Neural progenitor cell (in vitro differentiated cells): ENCODE results near the gene UBE2M. TPM values are rescaled to one million over a fixed set of nuclear protein-coding genes. Genes with fewer than 3 reads are reported as not detected.

Experiments used
- DNase-seq: peaks from one replicate; pipeline ENCODE4 v3.0.0-alpha.2; 2016; ENCODE audit warnings: low spot score
- H2AFZ ChIP-seq: fragments of 200-600 bp; sonication (generic); replicated peaks from 2 replicates; pipeline ENCODE4 v1.6.1; 2016; ENCODE audit warnings: antibody characterized with exemption
- H3F3A ChIP-seq: fragments of 200-600 bp; sonication (generic); 2 replicates; pipeline ENCODE4 v1.6.1; 2016; ENCODE audit warnings: antibody characterized with exemption, low read depth
- H3K27ac ChIP-seq: fragments of 200-600 bp; sonication (generic); 2 replicates; pipeline ENCODE4 v1.5.1; 2016; ENCODE audit warnings: mild to moderate bottlenecking
- H3K27me3 ChIP-seq: fragments of 200-600 bp; sonication (generic); 2 replicates; pipeline ENCODE4 v1.6.1; 2016; ENCODE audit warnings: mild to moderate bottlenecking, moderate library complexity
- H3K36me3 ChIP-seq: fragments of 200-600 bp; sonication (generic); 2 replicates; pipeline ENCODE4 v1.5.1; 2016
- H3K4me1 ChIP-seq: fragments of 200-600 bp; sonication (generic); 2 replicates; pipeline ENCODE4 v1.6.1; 2016; ENCODE audit warnings: mixed run types
- H3K4me2 ChIP-seq: fragments of 200-600 bp; sonication (generic); 2 replicates; pipeline ENCODE4 v1.6.1; 2016
- H3K4me3 ChIP-seq: fragments of 200-600 bp; sonication (generic); 2 replicates; pipeline ENCODE4 v1.5.1; 2016
- H3K79me2 ChIP-seq: fragments of 200-600 bp; sonication (generic); 2 replicates; pipeline ENCODE4 v1.6.1; 2016; ENCODE audit warnings: low read depth
- H3K9ac ChIP-seq: fragments of 200-600 bp; sonication (generic); 2 replicates; pipeline ENCODE4 v1.6.1; 2016
- H3K9me3 ChIP-seq: fragments of 200-600 bp; sonication (generic); 2 replicates; pipeline ENCODE4 v1.5.1; 2016; ENCODE audit warnings: low read depth
- H4K20me1 ChIP-seq: fragments of 200-600 bp; sonication (generic); 2 replicates; pipeline ENCODE4 v1.6.1; 2016; ENCODE audit warnings: low read depth
- H3K27ac Mint-ChIP-seq: 3 replicates; pipeline ENCODE4 v1.8.0; 2021; ENCODE audit warnings: mixed read lengths
- H3K27me3 Mint-ChIP-seq: 2 replicates; pipeline ENCODE4 v1.8.0; 2022; ENCODE audit warnings: low read depth, mild to moderate bottlenecking, inconsistent platforms, moderate library complexity, mixed read lengths; ENCODE audit not compliant: insufficient read depth
- H3K36me3 Mint-ChIP-seq: 3 replicates; pipeline ENCODE4 v1.8.0; 2021; ENCODE audit warnings: mixed read lengths
- H3K4me1 Mint-ChIP-seq: 3 replicates; pipeline ENCODE4 v1.8.0; 2021; ENCODE audit warnings: mixed read lengths
- H3K4me3 Mint-ChIP-seq: 3 replicates; pipeline ENCODE4 v1.8.0; 2021; ENCODE audit warnings: mild to moderate bottlenecking, moderate library complexity, mixed read lengths
- H3K9me3 Mint-ChIP-seq: 3 replicates; pipeline ENCODE4 v1.8.0; 2020; ENCODE audit warnings: mixed read lengths
- CTCF ChIP-seq: fragments of 200-600 bp; sonication (generic); IDR thresholded peaks from 2 replicates; pipeline ENCODE4 v1.5.1; 2017; ENCODE audit warnings: antibody characterized with exemption, mild to moderate bottlenecking
- EZH2 ChIP-seq: fragments of 200-600 bp; sonication (generic); IDR thresholded peaks from 2 replicates; pipeline ENCODE4 v1.6.1; 2017; ENCODE audit warnings: antibody characterized with exemption, mild to moderate bottlenecking, moderate library complexity
- EZH2phosphoT487 ChIP-seq: fragments of 200-600 bp; sonication (generic); IDR thresholded peaks from 2 replicates; pipeline ENCODE4 v1.6.1; 2017; ENCODE audit warnings: antibody characterized with exemption
- total RNA-seq: library from RNA; depleted of rRNA; stranded (reverse); fragments of >200 nt; gene quantifications from 2 replicates; pipeline ENCODE4 v1.2.3, GENCODE V29; 2015; ENCODE audit warnings: low replicate concordance

UBE2M gene
- total RNA-seq, 1 donor from 2014 or later: 73.3 TPM

GRCh38 chr19:58557221-58558065 is 968 bp downstream of the UBE2M start:
- H3K36me3 Mint-ChIP-seq: peaks cover 19% of the 10 kb centered on the region
- no peak for DNase-seq
- H3K4me3 Mint-ChIP-seq: peak overlapping the region; percentile 97
- H3K9me3 Mint-ChIP-seq: no peaks in the 10 kb centered on the region
- Histone ChIP-seq H3K9me3 (no peaks in the 10 kb centered on the region), H3K4me1 (peaks cover 23% of the 10 kb centered on the region), H3K27ac (peak overlapping the region; percentile 61), H3K36me3 (no peaks in the 10 kb centered on the region), H3F3A (peaks cover 76% of the 10 kb centered on the region), H2AFZ (no peak overlapping the region), H3K4me2 (peak overlapping the region; percentile 98), H3K27me3 (peaks cover 7% of the 10 kb centered on the region), H4K20me1 (peaks cover 15% of the 10 kb centered on the region), H3K9ac (peak overlapping the region; percentile 94), H3K4me3 (peak overlapping the region; percentile 65), H3K79me2 (peaks cover 52% of the 10 kb centered on the region)
- peaks cover 20% of the 10 kb centered on the region for H3K27me3 Mint-ChIP-seq
- TF ChIP-seq EZH2: no peak
- no peak for TF ChIP-seq EZH2phosphoT487
- TF ChIP-seq CTCF: no peak
- peak overlapping the region; percentile 96 for H3K27ac Mint-ChIP-seq
- peaks cover 51% of the 10 kb centered on the region for H3K4me1 Mint-ChIP-seq

DNA sequence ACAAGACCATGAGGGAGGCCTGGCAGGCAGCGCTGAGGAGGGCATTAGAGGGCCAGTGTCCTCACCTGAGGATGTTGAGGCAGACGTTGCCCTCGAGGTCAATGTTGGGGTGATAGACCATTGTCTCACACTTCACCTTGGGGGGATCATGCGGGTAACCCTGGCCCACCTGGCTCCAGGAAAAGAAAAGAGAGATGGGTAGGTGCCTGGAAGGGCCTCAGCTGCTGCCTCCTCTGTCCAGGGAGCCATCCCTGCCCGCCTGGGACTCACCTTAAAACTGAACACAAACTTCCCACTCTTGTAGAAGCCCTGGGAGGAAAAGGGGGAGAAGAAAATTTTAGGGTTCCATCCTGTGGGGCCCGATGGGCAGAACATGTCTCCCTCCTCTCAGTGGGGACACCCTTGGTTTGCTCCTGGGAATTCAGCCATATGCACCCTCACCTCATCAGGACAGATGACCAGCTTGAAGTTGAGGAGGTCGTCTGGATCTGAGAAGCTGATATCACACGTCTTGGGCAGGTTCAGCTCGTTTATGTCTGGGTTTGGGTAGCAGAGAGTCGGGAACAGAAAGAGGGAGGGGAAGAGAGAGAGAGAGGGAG is 1.7 kb downstream of the UBE2M start:
- H3K27me3 ChIP-seq: peaks cover under 1% of the 10 kb centered on the region
- H3K36me3 ChIP-seq: no peaks in the 10 kb centered on the region
- peak overlapping the region; percentile 98 for H3K4me2 ChIP-seq
- H4K20me1 ChIP-seq: peaks cover 15% of the 10 kb centered on the region
- H3K9ac ChIP-seq: peak overlapping the region; percentile 94
- Mint-ChIP-seq H3K36me3 (peaks cover 21% of the 10 kb centered on the region), H3K27me3 (peaks cover 20% of the 10 kb centered on the region), H3K4me3 (peak overlapping the region; percentile 97), H3K9me3 (no peaks in the 10 kb centered on the region), H3K4me1 (peaks cover 51% of the 10 kb centered on the region), H3K27ac (peak overlapping the region; percentile 90)
- H3K4me3 ChIP-seq: peak overlapping the region; percentile 65
- no peak for DNase-seq
- peaks cover 83% of the 10 kb centered on the region for H3F3A ChIP-seq
- no peak overlapping the region for H2AFZ ChIP-seq
- H3K27ac ChIP-seq: no peak overlapping the region
- no peaks in the 10 kb centered on the region for H3K9me3 ChIP-seq
- peaks cover 23% of the 10 kb centered on the region for H3K4me1 ChIP-seq
- TF ChIP-seq EZH2 (no peak), CTCF (no peak), EZH2phosphoT487 (no peak)
- H3K79me2 ChIP-seq: peaks cover 53% of the 10 kb centered on the region

DNA sequence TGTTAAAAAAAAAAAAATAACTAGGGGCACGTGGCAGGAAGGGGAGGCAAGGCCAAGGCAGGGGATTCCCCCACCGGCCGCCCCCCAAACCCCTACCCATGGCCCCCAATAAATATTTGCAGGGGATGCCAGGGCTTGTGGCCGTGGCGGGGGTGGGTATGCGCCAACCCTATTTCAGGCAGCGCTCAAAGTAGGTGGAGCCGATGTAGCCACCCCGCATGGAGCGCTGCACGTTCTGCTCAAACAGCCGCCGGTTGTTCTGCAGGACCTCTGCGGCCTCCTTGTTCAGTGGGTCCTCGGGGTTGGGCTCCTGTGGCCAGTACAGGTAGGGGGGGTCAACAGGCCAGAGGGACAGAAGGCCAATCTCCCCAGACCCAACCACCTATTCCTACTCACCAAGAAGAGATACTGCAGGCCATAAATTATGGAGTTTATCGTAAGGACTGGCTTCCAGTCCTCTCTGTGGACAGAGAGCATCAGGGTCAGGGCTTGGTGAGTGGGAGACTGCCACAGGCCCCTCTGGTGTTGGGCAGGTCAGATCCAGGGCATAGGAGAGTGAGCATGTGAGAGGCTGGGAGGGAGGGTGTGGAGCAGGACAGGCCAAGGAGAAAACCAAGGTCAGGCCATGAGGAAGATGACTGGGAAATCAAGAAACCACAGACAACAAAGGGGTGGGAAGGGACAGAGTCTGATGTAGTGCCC is 2.3 kb downstream of the UBE2M start:
- H3K4me1 ChIP-seq: peaks cover 23% of the 10 kb centered on the region
- peaks cover 51% of the 10 kb centered on the region for H3K4me1 Mint-ChIP-seq
- peak overlapping the region; percentile 90 for H3K27ac Mint-ChIP-seq
- no peak overlapping the region for H3K4me3 ChIP-seq
- no peak overlapping the region for H2AFZ ChIP-seq
- no peaks in the 10 kb centered on the region for H3K27me3 ChIP-seq
- TF ChIP-seq CTCF (no peak), EZH2phosphoT487 (no peak), EZH2 (no peak)
- peaks cover 53% of the 10 kb centered on the region for H3K79me2 ChIP-seq
- H3K36me3 ChIP-seq: no peaks in the 10 kb centered on the region
- no peak overlapping the region for H3K4me2 ChIP-seq
- H3K27ac ChIP-seq: peak overlapping the region; percentile 78
- no peak for DNase-seq
- H3K4me3 Mint-ChIP-seq: peak overlapping the region; percentile 97
- H3K27me3 Mint-ChIP-seq: peaks cover 19% of the 10 kb centered on the region
- H4K20me1 ChIP-seq: peaks cover 20% of the 10 kb centered on the region
- H3K9me3 ChIP-seq: no peaks in the 10 kb centered on the region
- H3K36me3 Mint-ChIP-seq: peaks cover 21% of the 10 kb centered on the region
- no peak overlapping the region for H3K9ac ChIP-seq
- H3K9me3 Mint-ChIP-seq: no peaks in the 10 kb centered on the region
- H3F3A ChIP-seq: peaks cover 85% of the 10 kb centered on the region
